K562 (cell line): ENCODE data around the gene RAD51AP1. TPM values are rescaled to one million over a fixed set of nuclear protein-coding genes. Genes with fewer than 3 reads are reported as not detected.

ENCODE experiments used
- ATAC-seq: fragments of 200-7000 bp; cut with Tn5 transposase; 3 replicates; pipeline ENCODE4 v1.9.1; 2020; ENCODE audit warnings: moderate library complexity
- BruUV-seq: library from RNA; stranded (reverse); fragments of 400-500 nt; replicated peaks from 2 replicates; lab custom pipeline; 2021; lab: Mats Ljungman, UMichigan
- CTCF ChIA-PET: fragments of 300-600 bp; formaldehyde crosslinking; extraction: SDS; loops from one replicate; lab custom pipeline; 2021; ENCODE audit warnings: low intra/inter-chr PET ratio; lab: Yijun Ruan, JAX
- POLR2A ChIA-PET: fragments of 300-600, 350-650 bp; sonication (Branson Sonifier 250); formaldehyde crosslinking; extraction: SDS; loops from one replicate; lab custom pipeline; 2021; ENCODE audit warnings: antibody characterized with exemption, inconsistent platforms; lab: Yijun Ruan, JAX
- DNase-seq, 4 experiments: peaks; one replicate each; pipeline versions ENCODE4 v3.0.0 to v3.0.0-alpha.2; 2011 to 2018; ENCODE audit warnings: low spot score in 3 of 4, mixed read lengths in 3 of 4; ENCODE audit errors: extremely low read depth in 1 of 4
- FAIRE-seq: peaks from 2 replicates; lab custom pipeline; 2011; peaks lifted over from hg19 to GRCh38; lab: Jason Lieb, UNC
- H2AFZ ChIP-seq: 2 replicates; pipeline ENCODE4 v1.6.0; 2011; ENCODE audit warnings: low read depth, low read length, control low read depth, inconsistent platforms
- H3K27ac ChIP-seq: fragments of 200-600 bp; 3 replicates; pipeline ENCODE4 v1.8.0; 2011; ENCODE audit warnings: low read depth, mild to moderate bottlenecking, control low read depth, inconsistent platforms, low read length, moderate library complexity, mixed read lengths; ENCODE audit errors: extremely low read depth
- H3K27me3 ChIP-seq, 2 experiments: fragments of 300-600 bp in 1 of 2; 2 replicates in 1 of 2; 3 replicates in 1 of 2; pipeline versions ENCODE4 v1.6.0 to v1.8.0; 2011; ENCODE audit warnings: inconsistent platforms in 2 of 2, low read length in 2 of 2, mild to moderate bottlenecking in 1 of 2, mixed read lengths in 1 of 2, moderate library complexity in 1 of 2; ENCODE audit not compliant: control insufficient read depth in 2 of 2, insufficient read depth in 2 of 2
- H3K36me3 ChIP-seq: fragments of 300-600 bp; 3 replicates; pipeline ENCODE4 v1.8.0; 2011; ENCODE audit warnings: mild to moderate bottlenecking, low read length, inconsistent platforms; ENCODE audit not compliant: control insufficient read depth, insufficient read depth
- H3K4me1 ChIP-seq, 2 experiments: fragments of 200-600 bp in 1 of 2; replicated peaks in 1 of 2; 2 replicates in 1 of 2; 3 replicates in 1 of 2; pipeline versions ENCODE4 v1.5.1 to v1.8.0; 2011; ENCODE audit warnings: inconsistent platforms in 2 of 2, low read length in 2 of 2, mild to moderate bottlenecking in 1 of 2, mixed read lengths in 1 of 2, moderate library complexity in 1 of 2; ENCODE audit not compliant: control insufficient read depth in 2 of 2, insufficient read depth in 2 of 2
- H3K4me2 ChIP-seq: 2 replicates; pipeline ENCODE4 v1.6.1; 2011; ENCODE audit warnings: low read length, control low read depth, inconsistent platforms, mixed read lengths; ENCODE audit not compliant: insufficient read depth
- H3K4me3 ChIP-seq: fragments of 200-600 bp; sonication (generic), shearing (Covaris generic); 2 replicates; pipeline ENCODE4 v1.5.1; 2016; ENCODE audit warnings: control low read depth, inconsistent platforms
- H3K79me2 ChIP-seq: fragments of 200-600 bp; 3 replicates; pipeline ENCODE4 v1.8.0; 2011; ENCODE audit warnings: low read length, inconsistent platforms; ENCODE audit not compliant: control insufficient read depth, insufficient read depth
- H3K9ac ChIP-seq, 2 experiments: 2 replicates each; pipeline versions ENCODE4 v1.6.0 to v1.6.1; 2011; ENCODE audit warnings: low read depth in 2 of 2, low read length in 2 of 2, control low read depth in 1 of 2, inconsistent platforms in 1 of 2, mild to moderate bottlenecking in 1 of 2, mixed read lengths in 1 of 2; ENCODE audit not compliant: insufficient read depth in 1 of 2
- H3K9me1 ChIP-seq: one replicate; pipeline ENCODE4 v1.6.0; 2011; ENCODE audit warnings: inconsistent platforms, mild to moderate bottlenecking, low read length, moderate library complexity; ENCODE audit not compliant: control insufficient read depth, insufficient read depth
- H3K9me3 ChIP-seq: replicated peaks from 2 replicates; pipeline ENCODE4 v1.5.1; 2011; ENCODE audit warnings: low read depth, low read length, inconsistent platforms; ENCODE audit not compliant: control insufficient read depth, insufficient read depth
- H4K20me1 ChIP-seq: replicated peaks from 2 replicates; pipeline ENCODE4 v1.6.1; 2011; ENCODE audit warnings: low read length, inconsistent platforms, mixed read lengths; ENCODE audit not compliant: control insufficient read depth, insufficient read depth
- HMG20A ChIP-seq: fragments of 450-650 bp; formaldehyde crosslinking; conservative IDR thresholded peaks from 2 replicates; pipeline ENCODE4 v1.4.0; 2020; ENCODE audit warnings: mild to moderate bottlenecking, mixed read lengths
- IRF2 ChIP-seq: sonication (generic); formaldehyde crosslinking; IDR thresholded peaks from 2 replicates; pipeline ENCODE4 v1.8.1; 2022; ENCODE audit warnings: mild to moderate bottlenecking, missing genetic modification reagents
- SAFB ChIP-seq: fragments of 200-400 bp; formaldehyde crosslinking; IDR thresholded peaks from 2 replicates; pipeline ENCODE4 v1.6.1; 2017; ENCODE audit warnings: low read depth, low read length, borderline replicate concordance
- ZNF140 ChIP-seq: fragments of 250-450 bp; sonication (Bioruptor Pico); IDR thresholded peaks from 2 replicates; pipeline ENCODE4 v1.8.0; 2021; ENCODE audit warnings: moderate library complexity, mild to moderate bottlenecking, inconsistent platforms
- ZNF197 ChIP-seq: fragments of 200-800 bp; sonication (Bioruptor generic); IDR thresholded peaks from 2 replicates; pipeline ENCODE4 v1.6.1; 2016; ENCODE audit warnings: low read depth, missing genetic modification characterization, missing compliant biosample characterization
- ZNF75A ChIP-seq: fragments of 450-650 bp; formaldehyde crosslinking; IDR thresholded peaks from 2 replicates; pipeline ENCODE4 v1.4.0; 2020; ENCODE audit warnings: mild to moderate bottlenecking
- WGBS: fragments of 100-300 bp; shearing (Covaris generic); methylation state at CpG from one replicate; pipeline ENCODE4 v1.1.6; 2016; ENCODE audit warnings: low coverage, mixed read lengths; ENCODE audit not compliant: insufficient coverage; ENCODE audit errors: missing lambda C conversion rate; 5-methylcytosine and 5-hydroxymethylcytosine counted together
- in situ Hi-C: fragments of 300-500 bp; cut with MboI; formaldehyde crosslinking; loops from 4 replicates; pipeline ENCODE4 v1.15.0; 2018; ENCODE audit warnings: inconsistent platforms, mixed read lengths
- intact Hi-C: fragments of 100-400 bp; cut with micrococcal nuclease; formaldehyde crosslinking; loops from 2 replicates; pipeline ENCODE4 v1.14.2; 2022
- polyA plus RNA-seq, 8 experiments: library from polyadenylated mRNA; depleted of rRNA in 4 of 8; stranded (reverse) in 5 of 8; unstranded in 3 of 8; fragments of >200 nt; fragmentation: Nextera tagmentation in 2 of 8; fragmentation: Illumina TruSeq in 1 of 8; extraction: Ambion mirVana in 2 of 8; extraction: Trizol in 1 of 8; gene quantifications; 2 replicates each; pipeline versions ENCODE4 v1.2.1 to v1.2.3, GENCODE V29; 2011 to 2014; ENCODE audit warnings: inconsistent platforms in 1 of 8, missing spikeins in 1 of 8
- total RNA-seq, 7 experiments: library from RNA; depleted of rRNA in 6 of 7; stranded (reverse); fragments of >200 nt in 6 of 7; fragmentation: Illumina TruSeq in 2 of 7; extraction: Trizol in 2 of 7; gene quantifications; 2 replicates each; pipeline versions ENCODE4 v1.2.1 to v1.2.3, GENCODE V29; 2011 to 2021; ENCODE audit warnings: low replicate concordance in 1 of 7
- TF ChIP-seq, protein P1 (sequence below), 3 experiments: fragments of 200-800 bp in 1 of 3; sonication (Bioruptor generic) in 1 of 3; sonication (generic) in 1 of 3; formaldehyde crosslinking in 1 of 3; IDR thresholded peaks; 2 replicates each; pipeline versions ENCODE4 v1.6.1 to v1.8.0; 2016 to 2022; ENCODE audit warnings: mild to moderate bottlenecking in 2 of 3, missing compliant biosample characterization in 2 of 3, missing genetic modification characterization in 2 of 3, missing genetic modification reagents in 1 of 3
- TF ChIP-seq, protein P2 (sequence below): fragments of 250-450 bp; sonication (Bioruptor Pico); IDR thresholded peaks from 2 replicates; pipeline ENCODE4 v1.9.0; 2021; ENCODE audit warnings: mild to moderate bottlenecking, inconsistent platforms

RAD51AP1 gene
- total and polyA plus RNA-seq, 9 of the 15 experiments (the other 6 are each of a cell fraction or from before 2014, with no cell fraction given): 43.8 to 111 (median 89.1) TPM

GRCh38 chr12:4530160-4530559 lies 8.5 kb upstream of the RAD51AP1 start:
- FAIRE-seq (no peak), DNase-seq (no peak), ATAC-seq (no peak)
- Histone ChIP-seq H3K4me3 (no peak overlapping the region), H3K36me3 (peaks cover 33% of the 10 kb centered on the region; the same call in 2 of the 3 replicates), H3K27ac (no peak overlapping the region), H4K20me1 (no peaks in the 10 kb centered on the region), H2AFZ (no peak overlapping the region), H3K9me1 (no peaks in the 10 kb centered on the region), H3K9ac (no peak overlapping the region), H3K4me2 (no peak overlapping the region), H3K27me3 (no peaks in the 10 kb centered on the region), H3K4me1 (no peaks in the 10 kb centered on the region), H3K79me2 (no peaks in the 10 kb centered on the region), H3K9me3 (no peaks in the 10 kb centered on the region)
- BruUV-seq: no TSS peak
- POLR2A ChIA-PET: no interaction called here
- CTCF ChIA-PET: no interaction called here
- 94% methylated on average over 1 of the region's 1 CpG for whole genome bisulfite sequencing
- TF ChIP-seq ZNF140 (CRISPR knock-in tag) (no peak), IRF2 (CRISPR knock-in tag) (no peak), HMG20A (no peak), ZNF197 (CRISPR knock-in tag) (no peak)
- in situ Hi-C loops: no loop called here
- intact Hi-C loops: no loop called here

DNA sequence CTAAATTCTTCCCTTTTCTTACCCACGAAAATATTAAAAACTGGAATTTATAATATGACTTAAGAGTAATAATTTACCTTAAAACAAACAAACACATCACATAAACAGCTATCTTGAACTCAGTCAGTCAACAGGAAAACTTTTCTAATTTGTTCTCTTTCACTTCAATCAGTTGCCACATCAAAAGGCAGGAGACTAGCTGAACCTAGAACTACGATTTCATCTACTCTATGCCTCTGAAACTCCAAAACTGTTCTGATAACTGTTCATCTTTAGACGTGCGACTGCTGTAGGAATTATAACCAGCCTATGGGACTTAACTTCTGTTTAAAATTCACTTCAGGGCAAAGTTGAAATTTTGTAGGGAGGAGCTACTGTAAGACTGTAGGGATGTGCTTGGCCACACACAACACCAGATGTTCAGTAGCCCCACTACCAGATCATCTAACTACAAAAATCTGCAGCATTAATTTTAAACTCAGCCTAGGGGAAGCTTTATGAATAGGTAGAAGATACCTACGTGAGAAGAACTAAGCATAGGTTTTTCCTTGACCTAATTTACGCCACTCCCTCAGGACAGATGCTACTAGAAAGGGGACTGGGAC lies 7.6 kb upstream of the RAD51AP1 start:
- Histone ChIP-seq H3K4me1 (no peaks in the 10 kb centered on the region), H3K79me2 (no peaks in the 10 kb centered on the region), H3K9me1 (no peaks in the 10 kb centered on the region), H3K27ac (no peak overlapping the region), H3K27me3 (no peaks in the 10 kb centered on the region), H3K9ac (no peak overlapping the region), H3K9me3 (no peaks in the 10 kb centered on the region)
- ATAC-seq (no peak), FAIRE-seq (no peak)
- POLR2A ChIA-PET: interaction anchor here (0.6 kb wide), 1 partner anchor 211 kb away, joined by 3 read pairs; no protein-coding TSS in a partner anchor
- BruUV-seq: no TSS peak
- CTCF ChIA-PET: no interaction called here
- no peak for TF ChIP-seq SAFB
- TF ChIP-seq, protein P1, sequence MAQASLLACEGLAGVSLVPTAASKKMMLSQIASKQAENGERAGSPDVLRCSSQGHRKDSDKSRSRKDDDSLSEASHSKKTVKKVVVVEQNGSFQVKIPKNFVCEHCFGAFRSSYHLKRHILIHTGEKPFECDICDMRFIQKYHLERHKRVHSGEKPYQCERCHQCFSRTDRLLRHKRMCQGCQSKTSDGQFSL (CRISPR knock-in tag; IDR thresholded peaks at IDR 0.05): no peak
- TF ChIP-seq, protein P1 (tag; IDR thresholded peaks at IDR 0.05): no peak
- TF ChIP-seq, protein P2, sequence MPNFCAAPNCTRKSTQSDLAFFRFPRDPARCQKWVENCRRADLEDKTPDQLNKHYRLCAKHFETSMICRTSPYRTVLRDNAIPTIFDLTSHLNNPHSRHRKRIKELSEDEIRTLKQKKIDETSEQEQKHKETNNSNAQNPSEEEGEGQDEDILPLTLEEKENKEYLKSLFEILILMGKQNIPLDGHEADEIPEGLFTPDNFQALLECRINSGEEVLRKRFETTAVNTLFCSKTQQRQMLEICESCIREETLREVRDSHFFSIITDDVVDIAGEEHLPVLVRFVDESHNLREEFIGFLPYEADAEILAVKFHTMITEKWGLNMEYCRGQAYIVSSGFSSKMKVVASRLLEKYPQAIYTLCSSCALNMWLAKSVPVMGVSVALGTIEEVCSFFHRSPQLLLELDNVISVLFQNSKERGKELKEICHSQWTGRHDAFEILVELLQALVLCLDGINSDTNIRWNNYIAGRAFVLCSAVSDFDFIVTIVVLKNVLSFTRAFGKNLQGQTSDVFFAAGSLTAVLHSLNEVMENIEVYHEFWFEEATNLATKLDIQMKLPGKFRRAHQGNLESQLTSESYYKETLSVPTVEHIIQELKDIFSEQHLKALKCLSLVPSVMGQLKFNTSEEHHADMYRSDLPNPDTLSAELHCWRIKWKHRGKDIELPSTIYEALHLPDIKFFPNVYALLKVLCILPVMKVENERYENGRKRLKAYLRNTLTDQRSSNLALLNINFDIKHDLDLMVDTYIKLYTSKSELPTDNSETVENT (CRISPR knock-in tag): no peak
- no peak for TF ChIP-seq ZNF75A (CRISPR knock-in tag)
- TF ChIP-seq, all 486 proteins: peak for 0
- no peak overlapping the region for H2AFZ ChIP-seq
- DNase-seq: no peak
- in situ Hi-C loops: no loop called here
- no peak overlapping the region for H3K4me2 ChIP-seq
- 78% methylated on average over 6 of the region's 6 CpGs for WGBS
- intact Hi-C loops: no loop called here
- no peaks in the 10 kb centered on the region for H4K20me1 ChIP-seq
- H3K36me3 ChIP-seq: peaks cover 37% of the 10 kb centered on the region; the same call in 2 of the 3 replicates
- H3K4me3 ChIP-seq: no peak overlapping the region
